B cell (primary cell): ENCODE measurements around the gene BRF1.

Experiments used
- EZH2 ChIP-seq: IDR thresholded peaks from 2 replicates; pipeline ENCODE4 v1.6.1; 2012; ENCODE audit warnings: borderline replicate concordance, low read depth, mild to moderate bottlenecking, moderate library complexity, low read length; ENCODE audit not compliant: insufficient read depth, poor library complexity, severe bottlenecking
- TF ChIP-seq, protein P1 (sequence below): fragments of 200-600 bp; IDR thresholded peaks from one replicate; pipeline ENCODE4 v1.8.0; 2022; ENCODE audit warnings: antibody characterized with exemption, mild to moderate bottlenecking

DNA sequence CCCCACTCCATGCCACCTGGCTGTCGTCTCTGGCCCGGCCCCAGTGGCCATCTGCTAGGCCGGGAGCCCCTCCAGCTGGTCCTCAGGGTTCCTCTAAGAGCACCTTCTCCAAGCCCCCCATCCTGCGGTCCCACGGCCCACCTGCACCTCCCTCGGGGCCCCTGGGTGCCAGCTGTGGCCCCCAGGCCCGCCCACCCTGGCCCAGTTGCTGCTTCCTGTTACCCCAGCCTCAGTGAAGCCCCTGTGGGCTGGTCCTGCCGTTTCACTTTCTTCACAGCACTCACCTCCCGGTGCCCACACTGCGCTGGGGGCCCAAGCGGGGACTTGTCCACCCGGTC, 92.1 kb downstream of the BRF1 start:
- TF ChIP-seq, protein P1, sequence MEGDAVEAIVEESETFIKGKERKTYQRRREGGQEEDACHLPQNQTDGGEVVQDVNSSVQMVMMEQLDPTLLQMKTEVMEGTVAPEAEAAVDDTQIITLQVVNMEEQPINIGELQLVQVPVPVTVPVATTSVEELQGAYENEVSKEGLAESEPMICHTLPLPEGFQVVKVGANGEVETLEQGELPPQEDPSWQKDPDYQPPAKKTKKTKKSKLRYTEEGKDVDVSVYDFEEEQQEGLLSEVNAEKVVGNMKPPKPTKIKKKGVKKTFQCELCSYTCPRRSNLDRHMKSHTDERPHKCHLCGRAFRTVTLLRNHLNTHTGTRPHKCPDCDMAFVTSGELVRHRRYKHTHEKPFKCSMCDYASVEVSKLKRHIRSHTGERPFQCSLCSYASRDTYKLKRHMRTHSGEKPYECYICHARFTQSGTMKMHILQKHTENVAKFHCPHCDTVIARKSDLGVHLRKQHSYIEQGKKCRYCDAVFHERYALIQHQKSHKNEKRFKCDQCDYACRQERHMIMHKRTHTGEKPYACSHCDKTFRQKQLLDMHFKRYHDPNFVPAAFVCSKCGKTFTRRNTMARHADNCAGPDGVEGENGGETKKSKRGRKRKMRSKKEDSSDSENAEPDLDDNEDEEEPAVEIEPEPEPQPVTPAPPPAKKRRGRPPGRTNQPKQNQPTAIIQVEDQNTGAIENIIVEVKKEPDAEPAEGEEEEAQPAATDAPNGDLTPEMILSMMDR: no peak
- no peak for TF ChIP-seq EZH2
